Endothelial cell (in vitro differentiated cells): ENCODE results near the gene CCDC7. TPM values are rescaled to one million over a fixed set of nuclear protein-coding genes. Genes with fewer than 3 reads are reported as not detected.

ENCODE experiments used
- DNase-seq: peaks from one replicate; pipeline ENCODE4 v3.0.0; 2021; ENCODE audit warnings: low spot score
- H3K27ac Mint-ChIP-seq: one replicate; pipeline ENCODE4 v1.8.0; 2021; ENCODE audit warnings: mixed read lengths, inconsistent platforms; ENCODE audit not compliant: unreplicated experiment
- H3K27me3 Mint-ChIP-seq: one replicate; pipeline ENCODE4 v1.8.0; 2021; ENCODE audit warnings: mild to moderate bottlenecking, moderate library complexity, mixed read lengths, inconsistent platforms; ENCODE audit not compliant: unreplicated experiment
- H3K36me3 Mint-ChIP-seq: one replicate; pipeline ENCODE4 v1.8.0; 2021; ENCODE audit warnings: mild to moderate bottlenecking, low read depth, mixed read lengths, inconsistent platforms; ENCODE audit not compliant: unreplicated experiment
- H3K4me1 Mint-ChIP-seq: one replicate; pipeline ENCODE4 v1.8.0; 2021; ENCODE audit warnings: mild to moderate bottlenecking, mixed read lengths, inconsistent platforms; ENCODE audit not compliant: unreplicated experiment
- H3K4me3 Mint-ChIP-seq: one replicate; pipeline ENCODE4 v1.8.0; 2021; ENCODE audit warnings: mild to moderate bottlenecking, mixed read lengths, inconsistent platforms; ENCODE audit not compliant: unreplicated experiment
- H3K9me3 Mint-ChIP-seq: one replicate; pipeline ENCODE4 v1.8.0; 2021; ENCODE audit warnings: mixed read lengths, inconsistent platforms; ENCODE audit not compliant: unreplicated experiment
- CTCF ChIP-seq: fragments of 200-600 bp; sonication (generic); IDR thresholded peaks from one replicate; pipeline ENCODE4 v1.5.0; 2021; ENCODE audit warnings: antibody characterized with exemption; ENCODE audit not compliant: unreplicated experiment
- total RNA-seq: library from RNA; stranded (reverse); fragmentation: NEBNext Ultra II Directional; extraction: Animal tissue kit (Norgen Biotek cat#: 25700); gene quantifications from one replicate; pipeline ENCODE4 v1.2.1, GENCODE V29; 2021; ENCODE audit not compliant: unreplicated experiment

Gene CCDC7
- total RNA-seq, 1 donor from 2014 or later, result 5.4 TPM

- no peak overlapping the region for H3K4me3 Mint-ChIP-seq
- no peaks in the 10 kb centered on the region for H3K27me3 Mint-ChIP-seq
- H3K9me3 Mint-ChIP-seq, result no peaks in the 10 kb centered on the region
- no peak overlapping the region for H3K27ac Mint-ChIP-seq
- TF ChIP-seq CTCF, result no peak
- DNase-seq, result no peak
- H3K4me1 Mint-ChIP-seq, result no peaks in the 10 kb centered on the region
- H3K36me3 Mint-ChIP-seq, result no peaks in the 10 kb centered on the region
Observed at GRCh38 chr10:32621969-32622368, 176.0 kb downstream of the CCDC7 start.

GRCh38 chr10:32622409-32622808, 176.5 kb downstream of the CCDC7 start:
- Mint-ChIP-seq H3K27me3 (no peaks in the 10 kb centered on the region), H3K9me3 (no peaks in the 10 kb centered on the region), H3K27ac (no peak overlapping the region), H3K4me1 (no peaks in the 10 kb centered on the region), H3K36me3 (no peaks in the 10 kb centered on the region), H3K4me3 (no peak overlapping the region)
- no peak for TF ChIP-seq CTCF
- no peak for DNase-seq

- no peak for TF ChIP-seq CTCF
- Mint-ChIP-seq H3K4me1 (peaks cover 7% of the 10 kb centered on the region), H3K9me3 (no peaks in the 10 kb centered on the region), H3K36me3 (no peaks in the 10 kb centered on the region), H3K27ac (no peak overlapping the region), H3K4me3 (no peak overlapping the region), H3K27me3 (no peaks in the 10 kb centered on the region)
- no peak for DNase-seq
Observed at GRCh38 chr10:32627183-32627582, 181.2 kb downstream of the CCDC7 start.

- Mint-ChIP-seq H3K4me1 (peaks cover 7% of the 10 kb centered on the region), H3K27ac (no peak overlapping the region), H3K9me3 (no peaks in the 10 kb centered on the region), H3K4me3 (no peak overlapping the region), H3K27me3 (no peaks in the 10 kb centered on the region), H3K36me3 (no peaks in the 10 kb centered on the region)
- TF ChIP-seq CTCF, result no peak
- no peak for DNase-seq
Observed at GRCh38 chr10:32629910-32630309, 184.0 kb downstream of the CCDC7 start.

GRCh38 chr10:32646535-32646934, 200.6 kb downstream of the CCDC7 start:
- Mint-ChIP-seq H3K27ac (no peak overlapping the region), H3K4me3 (no peak overlapping the region), H3K27me3 (no peaks in the 10 kb centered on the region), H3K9me3 (no peaks in the 10 kb centered on the region), H3K4me1 (no peaks in the 10 kb centered on the region), H3K36me3 (no peaks in the 10 kb centered on the region)
- DNase-seq, result no peak
- TF ChIP-seq CTCF, result no peak
